K562 (cell line): Measurements from ENCODE around the gene IRX5. TPM values are rescaled to one million over a fixed set of nuclear protein-coding genes. Genes with fewer than 3 reads are reported as not detected.

Experiments used
- ATAC-seq: fragments of 200-7000 bp; cut with Tn5 transposase; 3 replicates; pipeline ENCODE4 v1.9.1; 2020; ENCODE audit warnings: moderate library complexity
- BruUV-seq: library from RNA; stranded (reverse); fragments of 400-500 nt; replicated peaks from 2 replicates; lab custom pipeline; 2021; lab: Mats Ljungman, UMichigan
- CTCF ChIA-PET: fragments of 300-600 bp; formaldehyde crosslinking; extraction: SDS; loops from one replicate; lab custom pipeline; 2021; ENCODE audit warnings: low intra/inter-chr PET ratio; lab: Yijun Ruan, JAX
- POLR2A ChIA-PET: fragments of 300-600, 350-650 bp; sonication (Branson Sonifier 250); formaldehyde crosslinking; extraction: SDS; loops from one replicate; lab custom pipeline; 2021; ENCODE audit warnings: antibody characterized with exemption, inconsistent platforms; lab: Yijun Ruan, JAX
- DNase-seq, 4 experiments: peaks; one replicate each; pipeline versions ENCODE4 v3.0.0 to v3.0.0-alpha.2; 2011 to 2018; ENCODE audit warnings: low spot score in 3 of 4, mixed read lengths in 3 of 4; ENCODE audit errors: extremely low read depth in 1 of 4
- FAIRE-seq: peaks from 2 replicates; lab custom pipeline; 2011; peaks lifted over from hg19 to GRCh38; lab: Jason Lieb, UNC
- H2AFZ ChIP-seq: 2 replicates; pipeline ENCODE4 v1.6.0; 2011; ENCODE audit warnings: low read depth, low read length, control low read depth, inconsistent platforms
- H3K27ac ChIP-seq: fragments of 200-600 bp; 3 replicates; pipeline ENCODE4 v1.8.0; 2011; ENCODE audit warnings: low read depth, mild to moderate bottlenecking, control low read depth, inconsistent platforms, low read length, moderate library complexity, mixed read lengths; ENCODE audit errors: extremely low read depth
- H3K27me3 ChIP-seq, 2 experiments: fragments of 300-600 bp in 1 of 2; 2 replicates in 1 of 2; 3 replicates in 1 of 2; pipeline versions ENCODE4 v1.6.0 to v1.8.0; 2011; ENCODE audit warnings: inconsistent platforms in 2 of 2, low read length in 2 of 2, mild to moderate bottlenecking in 1 of 2, mixed read lengths in 1 of 2, moderate library complexity in 1 of 2; ENCODE audit not compliant: control insufficient read depth in 2 of 2, insufficient read depth in 2 of 2
- H3K36me3 ChIP-seq: fragments of 300-600 bp; 3 replicates; pipeline ENCODE4 v1.8.0; 2011; ENCODE audit warnings: mild to moderate bottlenecking, low read length, inconsistent platforms; ENCODE audit not compliant: control insufficient read depth, insufficient read depth
- H3K4me1 ChIP-seq, 2 experiments: fragments of 200-600 bp in 1 of 2; replicated peaks in 1 of 2; 2 replicates in 1 of 2; 3 replicates in 1 of 2; pipeline versions ENCODE4 v1.5.1 to v1.8.0; 2011; ENCODE audit warnings: inconsistent platforms in 2 of 2, low read length in 2 of 2, mild to moderate bottlenecking in 1 of 2, mixed read lengths in 1 of 2, moderate library complexity in 1 of 2; ENCODE audit not compliant: control insufficient read depth in 2 of 2, insufficient read depth in 2 of 2
- H3K4me2 ChIP-seq: 2 replicates; pipeline ENCODE4 v1.6.1; 2011; ENCODE audit warnings: low read length, control low read depth, inconsistent platforms, mixed read lengths; ENCODE audit not compliant: insufficient read depth
- H3K4me3 ChIP-seq: fragments of 200-600 bp; sonication (generic), shearing (Covaris generic); 2 replicates; pipeline ENCODE4 v1.5.1; 2016; ENCODE audit warnings: control low read depth, inconsistent platforms
- H3K79me2 ChIP-seq: fragments of 200-600 bp; 3 replicates; pipeline ENCODE4 v1.8.0; 2011; ENCODE audit warnings: low read length, inconsistent platforms; ENCODE audit not compliant: control insufficient read depth, insufficient read depth
- H3K9ac ChIP-seq, 2 experiments: 2 replicates each; pipeline versions ENCODE4 v1.6.0 to v1.6.1; 2011; ENCODE audit warnings: low read depth in 2 of 2, low read length in 2 of 2, control low read depth in 1 of 2, inconsistent platforms in 1 of 2, mild to moderate bottlenecking in 1 of 2, mixed read lengths in 1 of 2; ENCODE audit not compliant: insufficient read depth in 1 of 2
- H3K9me1 ChIP-seq: one replicate; pipeline ENCODE4 v1.6.0; 2011; ENCODE audit warnings: inconsistent platforms, mild to moderate bottlenecking, low read length, moderate library complexity; ENCODE audit not compliant: control insufficient read depth, insufficient read depth
- H3K9me3 ChIP-seq: replicated peaks from 2 replicates; pipeline ENCODE4 v1.5.1; 2011; ENCODE audit warnings: low read depth, low read length, inconsistent platforms; ENCODE audit not compliant: control insufficient read depth, insufficient read depth
- H4K20me1 ChIP-seq: replicated peaks from 2 replicates; pipeline ENCODE4 v1.6.1; 2011; ENCODE audit warnings: low read length, inconsistent platforms, mixed read lengths; ENCODE audit not compliant: control insufficient read depth, insufficient read depth
- BMI1 ChIP-seq: fragments of 150-350 bp; IDR thresholded peaks from 2 replicates; pipeline ENCODE4 v1.6.1; 2014; ENCODE audit warnings: low read length
- FOXK1 ChIP-seq: sonication (generic); formaldehyde crosslinking; IDR thresholded peaks from 2 replicates; pipeline ENCODE4 v1.8.0; 2022; ENCODE audit warnings: missing genetic modification reagents, mild to moderate bottlenecking, borderline replicate concordance
- GABPB1 ChIP-seq: sonication (generic); formaldehyde crosslinking; IDR thresholded peaks from 2 replicates; pipeline ENCODE4 v1.8.0; 2022; ENCODE audit warnings: mild to moderate bottlenecking, missing genetic modification reagents
- NCOA6 ChIP-seq: fragments of 450-650 bp; IDR thresholded peaks from 2 replicates; pipeline ENCODE4 v1.6.1; 2017; ENCODE audit warnings: mild to moderate bottlenecking
- SMARCC2 ChIP-seq: fragments of 450-650 bp; IDR thresholded peaks from 2 replicates; pipeline ENCODE4 v1.6.1; 2017; ENCODE audit warnings: antibody characterized with exemption, moderate library complexity, mild to moderate bottlenecking, low read depth
- TAF7 ChIP-seq: fragments of 450-650 bp; IDR thresholded peaks from 2 replicates; pipeline ENCODE4 v1.6.1; 2016; ENCODE audit warnings: missing genetic modification characterization, missing compliant biosample characterization
- YY1 ChIP-seq, 3 experiments: IDR thresholded peaks; 2 replicates each; pipeline ENCODE4 v1.6.1; 2011; ENCODE audit warnings: low read length in 2 of 3, mild to moderate bottlenecking in 2 of 3, moderate library complexity in 2 of 3, borderline replicate concordance in 1 of 3, control low read depth in 1 of 3, low read depth in 1 of 3; ENCODE audit not compliant: insufficient read depth in 3 of 3, insufficient replicate concordance in 2 of 3, control insufficient read depth in 1 of 3, insufficient read length in 1 of 3; ENCODE audit errors: extremely low read depth in 1 of 3
- ZKSCAN8 ChIP-seq: fragments of 200-800 bp; sonication (Bioruptor generic); IDR thresholded peaks from 2 replicates; pipeline ENCODE4 v1.6.1; 2016; ENCODE audit warnings: missing genetic modification characterization, missing compliant biosample characterization
- ZNF12 ChIP-seq: sonication (generic); formaldehyde crosslinking; IDR thresholded peaks from 2 replicates; pipeline ENCODE4 v1.4.0; 2020; ENCODE audit warnings: mild to moderate bottlenecking, missing genetic modification reagents
- ZNF140 ChIP-seq: fragments of 250-450 bp; sonication (Bioruptor Pico); IDR thresholded peaks from 2 replicates; pipeline ENCODE4 v1.8.0; 2021; ENCODE audit warnings: moderate library complexity, mild to moderate bottlenecking, inconsistent platforms
- ZNF212 ChIP-seq: fragments of 450-650 bp; formaldehyde crosslinking; IDR thresholded peaks from 2 replicates; pipeline ENCODE4 v1.4.0; 2020; ENCODE audit warnings: mild to moderate bottlenecking
- ZNF445 ChIP-seq: fragments of 250-450 bp; sonication (Bioruptor Pico); IDR thresholded peaks from 2 replicates; pipeline ENCODE4 v1.4.0; 2020; ENCODE audit warnings: low read depth, mild to moderate bottlenecking, moderate library complexity
- WGBS: fragments of 100-300 bp; shearing (Covaris generic); methylation state at CpG from one replicate; pipeline ENCODE4 v1.1.6; 2016; ENCODE audit warnings: low coverage, mixed read lengths; ENCODE audit not compliant: insufficient coverage; ENCODE audit errors: missing lambda C conversion rate; 5-methylcytosine and 5-hydroxymethylcytosine counted together
- in situ Hi-C: fragments of 300-500 bp; cut with MboI; formaldehyde crosslinking; loops from 4 replicates; pipeline ENCODE4 v1.15.0; 2018; ENCODE audit warnings: inconsistent platforms, mixed read lengths
- intact Hi-C: fragments of 100-400 bp; cut with micrococcal nuclease; formaldehyde crosslinking; loops from 2 replicates; pipeline ENCODE4 v1.14.2; 2022
- polyA plus RNA-seq, 8 experiments: library from polyadenylated mRNA; depleted of rRNA in 4 of 8; stranded (reverse) in 5 of 8; unstranded in 3 of 8; fragments of >200 nt; fragmentation: Nextera tagmentation in 2 of 8; fragmentation: Illumina TruSeq in 1 of 8; extraction: Ambion mirVana in 2 of 8; extraction: Trizol in 1 of 8; gene quantifications; 2 replicates each; pipeline versions ENCODE4 v1.2.1 to v1.2.3, GENCODE V29; 2011 to 2014; ENCODE audit warnings: inconsistent platforms in 1 of 8, missing spikeins in 1 of 8
- total RNA-seq, 7 experiments: library from RNA; depleted of rRNA in 6 of 7; stranded (reverse); fragments of >200 nt in 6 of 7; fragmentation: Illumina TruSeq in 2 of 7; extraction: Trizol in 2 of 7; gene quantifications; 2 replicates each; pipeline versions ENCODE4 v1.2.1 to v1.2.3, GENCODE V29; 2011 to 2021; ENCODE audit warnings: low replicate concordance in 1 of 7
- TF ChIP-seq, protein P1 (sequence below): fragments of 250-450 bp; sonication (Bioruptor Pico); IDR thresholded peaks from 2 replicates; pipeline ENCODE4 v1.8.0; 2021; ENCODE audit warnings: moderate library complexity, mild to moderate bottlenecking, inconsistent platforms
- TF ChIP-seq, protein P2 (sequence below), 2 experiments: fragments of 450-650 bp in 1 of 2; IDR thresholded peaks; 2 replicates each; pipeline ENCODE4 v1.6.1; 2011 to 2017; ENCODE audit warnings: low read depth in 2 of 2, antibody characterized with exemption in 1 of 2, borderline replicate concordance in 1 of 2, low read length in 1 of 2, mild to moderate bottlenecking in 1 of 2, mixed read lengths in 1 of 2; ENCODE audit not compliant: control insufficient read depth in 1 of 2
- TF ChIP-seq, protein P3 (sequence below), 2 experiments: fragments of 200-800 bp in 1 of 2; sonication (Bioruptor generic) in 1 of 2; sonication (generic) in 1 of 2; formaldehyde crosslinking in 1 of 2; IDR thresholded peaks in 1 of 2; conservative IDR thresholded peaks in 1 of 2; 2 replicates each; pipeline versions ENCODE4 v1.5.0 to v1.6.1; 2016 to 2020; ENCODE audit warnings: missing compliant biosample characterization in 1 of 2, missing genetic modification characterization in 1 of 2, missing genetic modification reagents in 1 of 2

IRX5 gene
- total and polyA plus RNA-seq, 9 of the 15 experiments (the other 6 are each of a cell fraction or from before 2014, with no cell fraction given): 0.20 to 4.2 (median 0.94) TPM

DNA sequence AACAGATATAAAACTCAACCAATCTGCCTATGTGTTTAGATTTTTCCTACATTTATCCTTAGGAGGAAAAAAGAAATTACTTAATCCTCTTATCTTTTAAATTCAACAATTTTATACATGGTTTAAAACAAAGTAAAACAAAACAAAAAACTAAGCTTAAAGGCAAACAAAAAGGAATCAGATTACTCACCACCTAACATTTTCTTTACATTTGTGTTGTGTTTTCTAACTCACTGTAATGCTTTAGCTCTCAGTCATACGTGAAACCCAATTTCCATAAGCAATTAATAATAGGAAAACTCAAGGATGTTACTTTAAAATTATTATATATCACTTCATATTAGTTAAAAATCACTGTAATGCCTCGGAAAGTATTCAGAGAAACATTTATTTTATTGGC, 6.7 kb upstream of the IRX5 start:
- CTCF ChIA-PET: no interaction called here
- BruUV-seq: no TSS peak
- Histone ChIP-seq H3K9me3 (no peaks in the 10 kb centered on the region), H4K20me1 (peaks cover 5% of the 10 kb centered on the region; the same call in 1 of the 2 replicates), H3K27ac (no peak overlapping the region), H3K4me3 (no peak overlapping the region), H3K36me3 (peaks cover 18% of the 10 kb centered on the region; the same call in 1 of the 3 replicates), H3K9ac (no peak overlapping the region), H3K4me1 (peaks cover 8 to 18% of the 10 kb centered on the region in 2 experiments; a peak in 4 of 5 replicates), H3K9me1 (no peaks in the 10 kb centered on the region), H3K4me2 (no peak overlapping the region), H3K27me3 (no peaks in the 10 kb centered on the region), H2AFZ (no peak overlapping the region), H3K79me2 (peaks cover 40% of the 10 kb centered on the region)
- FAIRE-seq (no peak), DNase-seq (no peak), ATAC-seq (no peak)
- no peak for TF ChIP-seq ZNF212 (CRISPR knock-in tag)
- TF ChIP-seq FOXK1 (CRISPR knock-in tag): no peak
- no peak for TF ChIP-seq TAF7 (tag)
- TF ChIP-seq GABPB1 (CRISPR knock-in tag): no peak
- TF ChIP-seq ZKSCAN8 (CRISPR knock-in tag): no peak
- TF ChIP-seq, protein P1, sequence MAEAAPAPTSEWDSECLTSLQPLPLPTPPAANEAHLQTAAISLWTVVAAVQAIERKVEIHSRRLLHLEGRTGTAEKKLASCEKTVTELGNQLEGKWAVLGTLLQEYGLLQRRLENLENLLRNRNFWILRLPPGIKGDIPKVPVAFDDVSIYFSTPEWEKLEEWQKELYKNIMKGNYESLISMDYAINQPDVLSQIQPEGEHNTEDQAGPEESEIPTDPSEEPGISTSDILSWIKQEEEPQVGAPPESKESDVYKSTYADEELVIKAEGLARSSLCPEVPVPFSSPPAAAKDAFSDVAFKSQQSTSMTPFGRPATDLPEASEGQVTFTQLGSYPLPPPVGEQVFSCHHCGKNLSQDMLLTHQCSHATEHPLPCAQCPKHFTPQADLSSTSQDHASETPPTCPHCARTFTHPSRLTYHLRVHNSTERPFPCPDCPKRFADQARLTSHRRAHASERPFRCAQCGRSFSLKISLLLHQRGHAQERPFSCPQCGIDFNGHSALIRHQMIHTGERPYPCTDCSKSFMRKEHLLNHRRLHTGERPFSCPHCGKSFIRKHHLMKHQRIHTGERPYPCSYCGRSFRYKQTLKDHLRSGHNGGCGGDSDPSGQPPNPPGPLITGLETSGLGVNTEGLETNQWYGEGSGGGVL (CRISPR knock-in tag): no peak
- TF ChIP-seq ZNF140 (CRISPR knock-in tag): no peak
- no peak for TF ChIP-seq SMARCC2
- TF ChIP-seq YY1 (IDR thresholded peaks at IDR 0.05; ENCODE audit: borderline replicate concordance in 1 of 3, control insufficient read depth in 1 of 3, extremely low read depth in 1 of 3, insufficient read depth in 3 of 3, insufficient read length in 1 of 3, insufficient replicate concordance in 2 of 3, low read depth in 1 of 3, low read length in 2 of 3): no peak
- no peak for TF ChIP-seq NCOA6
- TF ChIP-seq, protein P2, sequence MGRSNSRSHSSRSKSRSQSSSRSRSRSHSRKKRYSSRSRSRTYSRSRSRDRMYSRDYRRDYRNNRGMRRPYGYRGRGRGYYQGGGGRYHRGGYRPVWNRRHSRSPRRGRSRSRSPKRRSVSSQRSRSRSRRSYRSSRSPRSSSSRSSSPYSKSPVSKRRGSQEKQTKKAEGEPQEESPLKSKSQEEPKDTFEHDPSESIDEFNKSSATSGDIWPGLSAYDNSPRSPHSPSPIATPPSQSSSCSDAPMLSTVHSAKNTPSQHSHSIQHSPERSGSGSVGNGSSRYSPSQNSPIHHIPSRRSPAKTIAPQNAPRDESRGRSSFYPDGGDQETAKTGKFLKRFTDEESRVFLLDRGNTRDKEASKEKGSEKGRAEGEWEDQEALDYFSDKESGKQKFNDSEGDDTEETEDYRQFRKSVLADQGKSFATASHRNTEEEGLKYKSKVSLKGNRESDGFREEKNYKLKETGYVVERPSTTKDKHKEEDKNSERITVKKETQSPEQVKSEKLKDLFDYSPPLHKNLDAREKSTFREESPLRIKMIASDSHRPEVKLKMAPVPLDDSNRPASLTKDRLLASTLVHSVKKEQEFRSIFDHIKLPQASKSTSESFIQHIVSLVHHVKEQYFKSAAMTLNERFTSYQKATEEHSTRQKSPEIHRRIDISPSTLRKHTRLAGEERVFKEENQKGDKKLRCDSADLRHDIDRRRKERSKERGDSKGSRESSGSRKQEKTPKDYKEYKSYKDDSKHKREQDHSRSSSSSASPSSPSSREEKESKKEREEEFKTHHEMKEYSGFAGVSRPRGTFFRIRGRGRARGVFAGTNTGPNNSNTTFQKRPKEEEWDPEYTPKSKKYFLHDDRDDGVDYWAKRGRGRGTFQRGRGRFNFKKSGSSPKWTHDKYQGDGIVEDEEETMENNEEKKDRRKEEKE (IDR thresholded peaks at IDR 0.05; ENCODE audit: borderline replicate concordance in 1 of 2, control insufficient read depth in 1 of 2, low read depth in 2 of 2, low read length in 1 of 2): no peak
- TF ChIP-seq ZNF445 (CRISPR knock-in tag): no peak
- no peak for TF ChIP-seq ZNF12 (CRISPR knock-in tag)
- TF ChIP-seq BMI1: no peak
- TF ChIP-seq, protein P3, sequence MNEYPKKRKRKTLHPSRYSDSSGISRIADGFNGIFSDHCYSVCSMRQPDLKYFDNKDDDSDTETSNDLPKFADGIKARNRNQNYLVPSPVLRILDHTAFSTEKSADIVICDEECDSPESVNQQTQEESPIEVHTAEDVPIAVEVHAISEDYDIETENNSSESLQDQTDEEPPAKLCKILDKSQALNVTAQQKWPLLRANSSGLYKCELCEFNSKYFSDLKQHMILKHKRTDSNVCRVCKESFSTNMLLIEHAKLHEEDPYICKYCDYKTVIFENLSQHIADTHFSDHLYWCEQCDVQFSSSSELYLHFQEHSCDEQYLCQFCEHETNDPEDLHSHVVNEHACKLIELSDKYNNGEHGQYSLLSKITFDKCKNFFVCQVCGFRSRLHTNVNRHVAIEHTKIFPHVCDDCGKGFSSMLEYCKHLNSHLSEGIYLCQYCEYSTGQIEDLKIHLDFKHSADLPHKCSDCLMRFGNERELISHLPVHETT (CRISPR knock-in tag; conservative IDR thresholded peaks at IDR 0.05 in 1 of 2, IDR thresholded peaks at IDR 0.05 in 1 of 2): no peak
- POLR2A ChIA-PET: no interaction called here
- 89% methylated on average over 2 of the region's 2 CpGs for WGBS
- intact Hi-C loops: no loop called here
- in situ Hi-C loops: no loop called here
